AG08396 (cell line): Measurements from ENCODE around the gene B3GNT8.
"Not testable (repeated sequence)": the region's sequence is repeated elsewhere in the genome, so short reads cannot be mapped to it uniquely, and the experiment has no call there.

Source experiments
- DNase-seq: peaks from one replicate; pipeline ENCODE4 v3.0.0; 2012; ENCODE audit warnings: low spot score, mixed read lengths

B3GNT8 gene

DNA sequence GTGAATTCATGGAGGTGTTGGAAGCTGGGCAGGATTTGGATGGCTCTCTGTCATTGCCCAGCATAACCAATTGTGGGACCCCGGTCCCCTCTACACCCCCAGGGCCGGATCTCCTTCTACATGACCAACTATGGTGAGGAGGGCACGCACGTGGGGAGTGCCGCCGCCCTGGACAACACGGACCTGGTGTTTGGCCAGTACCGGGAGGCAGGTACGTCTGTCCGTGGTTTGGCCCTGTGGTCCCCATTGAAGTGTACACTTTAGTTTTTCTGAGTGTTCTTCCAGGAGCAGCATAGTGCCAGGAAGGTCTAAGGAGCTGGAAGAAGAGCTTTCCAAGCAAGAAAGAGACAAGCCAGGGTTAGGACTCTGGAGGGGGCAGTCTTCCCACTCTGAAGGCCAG is 13.2 kb downstream of the B3GNT8 start:
- no peak for DNase-seq

DNA sequence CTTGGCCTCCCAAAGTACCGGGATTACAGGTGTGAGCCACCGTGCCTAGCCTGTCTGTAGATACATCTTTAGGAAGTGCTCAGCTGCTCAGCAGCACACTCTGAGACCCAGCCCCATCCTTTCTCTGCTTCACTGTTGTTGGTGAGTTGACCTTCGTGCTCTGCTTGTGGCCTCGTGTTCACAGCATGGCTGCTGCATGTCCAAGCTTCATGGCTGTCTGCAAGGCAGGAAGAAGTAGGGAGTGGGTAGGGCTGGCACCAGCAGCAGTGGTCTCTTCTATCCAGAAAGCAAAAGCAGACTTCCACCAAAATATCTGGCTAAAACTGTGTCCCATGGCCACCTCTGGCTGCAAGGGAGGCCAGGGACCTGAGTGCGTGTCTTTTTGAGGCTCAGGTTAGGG is 14.2 kb downstream of the B3GNT8 start:
- DNase-seq: no peak

DNA sequence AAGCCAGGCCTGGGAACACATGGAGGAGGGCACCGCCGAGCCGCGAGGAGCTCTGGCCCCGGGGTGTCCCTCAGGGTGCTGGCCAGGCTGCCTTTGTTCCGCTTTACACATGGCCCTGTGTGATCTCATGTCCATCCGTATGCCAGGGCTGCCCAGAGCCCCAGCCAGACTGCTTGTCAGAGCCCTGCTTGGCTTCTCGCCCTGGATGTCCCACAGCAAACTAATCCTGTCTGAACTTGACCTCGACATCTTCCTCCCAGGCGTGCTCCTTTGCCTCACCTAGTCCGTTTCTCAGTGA is 15.3 kb downstream of the B3GNT8 start:
- DNase-seq: no peak

DNA sequence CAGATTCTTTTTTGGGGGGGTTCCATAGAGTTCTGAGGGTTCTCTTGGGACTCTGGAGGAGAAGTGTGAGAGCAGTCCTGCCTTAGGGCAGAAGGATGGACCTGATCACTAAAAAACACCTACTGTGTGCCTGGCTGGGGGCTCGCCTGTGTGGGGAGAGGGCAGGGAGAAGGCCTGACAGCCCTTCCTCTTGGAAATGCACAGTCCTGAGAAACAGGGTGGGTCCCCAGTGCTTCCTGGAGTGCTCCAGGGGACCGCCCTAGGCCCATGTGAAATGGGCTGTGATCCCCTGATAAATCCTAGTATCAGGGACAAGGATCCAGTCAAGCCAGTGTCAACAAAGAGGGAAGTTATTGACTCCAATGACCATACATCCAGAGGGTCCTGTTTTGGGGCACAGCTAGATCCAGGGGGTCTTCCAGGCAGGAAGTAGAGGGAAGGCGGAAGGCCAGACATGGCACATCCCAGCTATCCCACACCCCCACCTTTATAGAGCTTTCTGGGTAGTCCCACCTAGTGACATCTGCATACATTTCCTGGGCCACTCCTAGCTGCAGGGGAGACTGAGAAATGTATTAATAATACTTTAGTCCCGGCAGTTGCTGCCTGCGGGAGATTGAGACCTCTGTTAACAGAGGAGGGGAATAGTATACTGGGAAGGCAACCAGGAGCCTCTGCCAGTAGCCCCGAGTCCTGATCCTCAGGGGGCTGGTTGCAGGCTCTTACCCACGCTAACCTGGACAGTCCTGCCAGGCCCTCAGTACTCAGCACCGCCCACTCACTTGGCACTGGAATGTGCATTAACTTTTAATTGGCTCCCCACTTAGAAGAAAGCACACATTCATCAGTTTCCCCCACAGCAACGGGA is 15.8 kb downstream of the B3GNT8 start:
- no peak for DNase-seq

DNA sequence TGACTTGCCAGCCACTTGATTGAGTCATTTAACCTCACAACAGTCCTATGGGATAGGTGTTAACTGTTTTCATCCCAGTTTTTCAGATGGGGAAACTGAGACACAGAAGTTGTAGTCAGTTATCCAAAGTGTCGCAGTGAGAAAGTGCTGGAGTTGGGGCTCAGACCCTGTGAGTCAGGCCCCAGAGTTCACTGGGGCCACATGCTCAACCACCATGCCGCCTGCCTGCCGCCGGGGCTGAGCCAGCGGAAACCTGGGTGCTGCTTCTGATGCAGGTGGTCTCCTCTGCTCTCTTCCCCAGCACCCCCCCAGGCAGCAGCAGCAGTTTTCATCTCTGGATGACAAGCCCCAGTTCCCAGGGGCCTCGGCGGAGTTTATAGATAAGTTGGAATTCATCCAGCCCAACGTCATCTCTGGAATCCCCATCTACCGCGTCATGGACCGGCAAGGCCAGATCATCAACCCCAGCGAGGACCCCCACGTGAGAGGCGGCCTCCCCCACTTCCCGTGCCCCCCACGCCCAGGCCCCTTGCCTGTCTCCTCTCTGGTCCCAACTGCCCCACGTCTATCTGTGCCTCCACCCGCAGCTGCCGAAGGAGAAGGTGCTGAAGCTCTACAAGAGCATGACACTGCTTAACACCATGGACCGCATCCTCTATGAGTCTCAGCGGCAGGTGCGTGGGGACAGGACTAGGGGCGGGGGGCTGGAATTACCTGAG is 16.7 kb downstream of the B3GNT8 start:
- no peak for DNase-seq

DNA sequence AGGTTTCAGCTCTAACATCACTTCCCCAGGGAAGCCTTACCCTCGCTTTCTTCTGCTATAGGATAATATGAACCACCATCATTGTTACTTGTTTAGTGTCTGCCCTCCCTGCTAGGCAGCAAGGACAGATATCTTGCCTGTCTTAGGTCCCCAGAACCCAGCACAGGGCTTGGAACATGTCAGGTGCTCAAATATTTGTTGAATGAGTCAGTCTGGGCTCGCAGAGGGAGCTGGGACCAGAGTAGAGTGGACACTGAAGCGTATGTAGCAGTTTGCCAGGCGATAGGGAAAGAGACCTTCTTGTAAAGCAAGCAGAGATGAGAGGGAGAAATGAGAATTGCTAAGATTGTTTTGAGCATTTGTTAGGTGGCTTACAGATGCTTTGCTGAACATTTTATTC is 17.9 kb downstream of the B3GNT8 start:
- DNase-seq: peak; percentile 37

DNA sequence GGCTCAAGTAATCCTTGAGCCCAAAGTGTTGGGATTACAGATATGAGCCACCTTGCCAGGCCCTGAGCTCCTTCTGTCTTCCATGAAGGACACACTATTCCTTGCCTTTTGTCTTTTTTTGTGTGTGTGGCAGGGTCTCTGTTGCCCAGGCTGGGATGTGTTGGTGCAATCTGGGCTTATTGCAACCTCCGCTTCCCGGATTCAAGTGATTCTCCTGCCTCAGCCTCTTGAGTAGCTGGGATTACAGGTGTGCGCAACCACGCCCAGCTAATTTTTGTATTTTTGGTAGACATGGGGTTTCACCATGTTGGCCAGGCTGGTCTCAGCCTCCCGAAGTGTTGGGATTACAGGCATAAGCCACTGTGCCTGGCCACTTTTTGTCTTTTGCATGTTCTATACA is 18.3 kb downstream of the B3GNT8 start:
- DNase-seq: not testable (repeated sequence)

DNA sequence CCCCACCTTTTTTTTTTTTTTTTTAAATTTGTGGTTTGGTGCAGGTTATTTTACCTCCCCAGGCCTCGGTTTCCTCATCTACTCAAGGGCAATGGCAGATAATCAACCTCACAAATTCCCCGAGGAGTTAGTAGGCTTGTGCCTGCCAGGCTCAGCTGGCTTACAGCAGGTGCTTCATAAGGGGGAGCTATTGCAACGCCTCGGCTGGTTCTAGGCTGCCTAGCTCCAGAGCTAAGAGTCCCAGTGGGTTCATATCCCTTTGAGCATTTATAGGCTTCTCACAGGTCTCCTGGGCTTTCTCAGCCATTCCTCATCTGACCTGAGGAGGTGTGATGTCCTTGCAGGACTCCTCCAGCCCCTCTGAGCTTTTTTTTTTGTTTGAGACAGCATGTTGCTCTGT is 18.9 kb downstream of the B3GNT8 start:
- no peak for DNase-seq

DNA sequence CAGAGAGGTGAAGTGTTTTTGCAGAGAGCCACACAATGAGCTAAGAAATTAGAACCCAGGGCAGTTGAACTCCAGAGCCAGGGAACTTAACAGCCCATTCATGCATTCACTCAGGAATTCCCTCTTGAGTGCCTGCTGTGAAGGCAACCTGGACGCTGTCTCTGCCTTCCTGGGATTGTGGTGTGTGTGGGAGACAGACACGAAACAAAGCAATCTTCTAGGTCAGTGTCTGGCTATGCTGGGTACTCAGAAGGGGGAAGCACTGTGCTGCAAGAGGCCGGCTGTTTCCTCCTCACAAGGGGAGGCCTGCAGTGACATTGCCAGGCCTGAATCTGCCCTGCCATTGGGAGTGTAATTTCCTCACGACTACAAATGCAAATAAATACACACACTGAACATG is 19.9 kb downstream of the B3GNT8 start:
- no peak for DNase-seq

DNA sequence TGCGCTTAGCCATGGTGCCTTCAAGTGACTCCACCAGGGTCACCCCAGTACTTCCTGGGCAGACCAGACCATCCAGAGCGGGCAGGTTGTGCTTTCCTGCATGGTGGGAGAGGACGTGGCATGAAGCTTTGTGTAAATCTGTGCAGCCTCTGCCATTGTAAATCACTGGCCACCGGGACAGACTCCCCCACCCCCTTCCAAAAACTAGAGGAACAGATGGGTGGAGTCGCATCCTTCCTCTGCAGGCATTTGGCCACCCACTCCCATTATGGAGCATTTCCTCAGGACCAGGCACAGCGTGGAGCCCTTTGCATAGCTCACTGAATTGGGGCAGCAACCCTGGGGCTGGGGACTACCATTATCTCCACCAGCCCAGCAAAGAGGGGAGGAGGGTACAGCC is 21.4 kb downstream of the B3GNT8 start:
- no peak for DNase-seq

DNA sequence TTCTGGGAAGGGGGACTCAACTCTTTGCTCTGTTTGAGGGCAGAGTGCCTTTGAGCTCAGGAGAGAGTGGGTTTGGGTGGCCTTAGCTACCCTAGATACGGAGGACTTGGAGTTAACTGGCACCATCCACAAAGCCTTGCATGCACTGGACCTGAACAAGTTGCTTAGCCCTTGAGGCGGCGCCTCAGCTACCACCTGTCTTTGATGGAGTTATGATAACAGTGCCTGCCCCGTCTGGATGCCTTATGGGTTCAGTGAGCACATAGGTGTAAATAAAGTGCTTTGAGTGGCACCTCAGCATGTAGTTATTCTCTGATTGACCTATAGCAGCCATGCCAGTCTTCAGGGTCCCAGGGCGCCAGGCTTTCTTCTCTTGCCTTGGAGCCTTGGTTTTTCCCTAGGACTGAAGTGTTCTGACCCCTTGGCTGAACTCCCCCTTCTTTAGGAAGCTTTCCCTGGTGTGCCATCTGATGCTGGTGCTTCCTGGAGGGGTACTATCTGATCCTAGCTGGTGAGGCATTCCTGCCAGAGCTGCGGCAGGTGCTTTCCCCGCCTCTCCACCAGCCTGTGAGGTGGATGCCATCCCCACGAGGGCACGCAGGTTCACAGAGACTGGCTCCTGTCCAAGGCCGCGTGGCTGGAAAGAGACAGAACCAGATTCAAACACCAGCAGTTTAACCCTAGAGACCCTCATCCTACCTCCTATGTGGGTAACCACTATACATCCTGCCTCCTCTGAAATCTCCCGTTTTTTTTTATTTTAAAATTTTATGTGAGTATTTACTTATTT is 23.8 kb downstream of the B3GNT8 start:
- DNase-seq: no peak

DNA sequence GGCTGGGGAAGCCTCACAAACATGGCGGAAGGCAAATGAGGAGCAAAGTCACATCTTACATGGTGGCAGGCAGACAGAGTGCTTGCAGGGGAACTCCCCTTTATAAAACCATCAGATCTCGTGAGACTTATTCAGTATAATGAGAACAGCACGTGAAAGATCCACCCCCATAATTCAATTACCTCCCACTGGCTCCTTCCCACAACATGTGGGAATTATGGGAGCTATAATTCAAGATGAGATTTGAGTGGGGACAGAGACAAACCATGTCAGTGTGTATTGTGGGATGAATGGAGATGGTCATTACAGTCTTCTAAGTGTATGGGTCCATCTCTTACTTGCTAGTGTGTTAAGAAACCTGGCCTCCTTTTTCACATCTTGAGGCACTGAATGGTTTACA is 25.2 kb downstream of the B3GNT8 start:
- no peak for DNase-seq

DNA sequence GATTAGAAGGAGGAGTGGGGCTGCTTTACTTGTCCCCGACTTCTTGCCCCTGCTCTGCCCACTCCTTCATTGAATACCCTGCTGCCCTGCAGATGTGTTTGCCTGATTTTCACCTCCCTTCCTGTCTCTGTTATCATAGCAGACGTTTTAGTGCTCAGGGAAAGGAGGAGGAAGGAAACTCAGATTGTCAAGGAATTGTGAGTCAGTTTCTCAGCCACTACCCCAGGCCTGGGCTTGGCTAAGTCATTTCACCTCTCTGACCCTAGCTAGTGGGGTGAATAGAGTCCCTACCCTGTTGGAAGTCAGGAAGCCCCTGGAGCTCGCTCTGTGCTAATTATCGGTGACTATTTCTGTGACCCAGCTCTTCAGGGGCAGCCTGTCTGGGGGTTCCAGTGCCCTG is 25.7 kb downstream of the B3GNT8 start:
- DNase-seq: no peak

DNA sequence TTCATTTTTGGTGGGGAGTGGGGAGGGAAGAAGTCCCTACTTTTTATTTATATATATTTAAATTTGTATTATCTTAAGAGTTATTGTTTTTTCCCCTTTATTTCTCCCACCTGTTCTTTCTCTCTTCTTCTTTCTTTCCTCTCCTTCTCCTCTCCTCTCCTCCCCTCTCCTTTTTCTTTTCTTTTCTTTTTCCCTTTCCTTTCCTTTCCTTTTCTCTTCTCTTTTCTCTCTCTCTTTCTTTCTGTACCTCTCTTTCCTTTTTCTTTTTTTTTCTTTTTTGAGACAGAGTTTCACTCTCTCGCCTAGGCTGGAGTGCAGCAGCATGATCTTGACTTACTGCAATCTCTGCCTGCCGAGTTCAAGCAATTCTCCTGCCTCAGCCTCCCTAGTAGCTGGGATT is 27.6 kb downstream of the B3GNT8 start:
- DNase-seq: no peak

DNA sequence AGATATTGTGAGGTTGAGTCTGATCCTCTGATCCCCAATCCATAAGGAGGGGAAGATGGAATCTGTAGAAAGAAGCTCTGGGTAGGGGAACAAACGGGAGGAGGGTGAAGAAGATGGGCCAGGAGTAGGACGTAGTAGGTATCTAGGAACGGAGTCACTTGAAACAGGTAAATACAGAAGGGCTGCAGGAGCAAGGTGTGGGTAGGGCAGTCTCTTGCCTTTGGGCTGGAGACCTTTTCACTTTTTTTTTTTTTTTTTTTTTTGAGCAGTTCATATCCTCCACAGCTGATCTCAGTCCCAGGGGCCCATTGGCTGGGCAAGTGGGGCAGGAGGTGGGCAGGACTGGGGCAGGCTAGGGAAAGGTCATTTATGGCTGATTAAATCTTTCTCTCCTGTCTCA is 28.1 kb downstream of the B3GNT8 start:
- no peak for DNase-seq

DNA sequence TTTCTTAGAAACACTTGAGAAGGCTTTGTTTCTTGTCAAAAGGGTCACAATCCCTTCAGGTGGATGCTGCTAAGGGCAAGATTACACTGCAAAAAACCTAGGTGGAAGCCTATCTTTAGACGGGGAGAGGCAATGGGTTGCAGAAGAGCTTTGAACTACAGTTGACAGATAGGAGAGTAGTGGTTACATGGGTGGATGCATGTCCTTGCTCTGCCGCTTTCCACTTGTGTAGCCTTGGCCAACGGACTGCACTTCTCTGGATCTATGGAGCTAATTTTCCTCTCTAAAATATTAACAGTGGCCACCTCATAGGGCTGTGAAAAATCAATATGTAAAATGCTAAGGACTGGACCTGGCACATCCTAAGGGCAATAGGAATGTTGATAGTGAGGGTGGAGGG is 28.6 kb downstream of the B3GNT8 start:
- DNase-seq: no peak

DNA sequence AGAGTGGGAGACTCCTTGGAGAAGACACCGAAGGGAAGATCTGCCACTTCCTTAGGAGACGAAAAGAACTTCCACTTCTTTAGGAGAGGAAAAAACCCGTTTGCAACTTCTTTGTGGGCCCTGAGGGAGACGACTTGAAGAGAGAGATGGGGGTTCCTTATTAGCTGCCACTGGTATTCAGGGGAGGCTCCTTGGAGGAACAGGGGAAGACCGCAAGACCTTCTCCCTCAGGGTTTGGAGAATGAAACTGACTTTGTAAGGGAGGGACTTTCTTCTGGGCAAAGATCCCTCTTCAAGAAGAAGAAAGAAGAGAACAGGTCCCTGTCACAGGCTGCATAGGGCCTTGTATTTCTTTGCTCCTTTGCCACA is 29.1 kb downstream of the B3GNT8 start:
- no peak for DNase-seq

DNA sequence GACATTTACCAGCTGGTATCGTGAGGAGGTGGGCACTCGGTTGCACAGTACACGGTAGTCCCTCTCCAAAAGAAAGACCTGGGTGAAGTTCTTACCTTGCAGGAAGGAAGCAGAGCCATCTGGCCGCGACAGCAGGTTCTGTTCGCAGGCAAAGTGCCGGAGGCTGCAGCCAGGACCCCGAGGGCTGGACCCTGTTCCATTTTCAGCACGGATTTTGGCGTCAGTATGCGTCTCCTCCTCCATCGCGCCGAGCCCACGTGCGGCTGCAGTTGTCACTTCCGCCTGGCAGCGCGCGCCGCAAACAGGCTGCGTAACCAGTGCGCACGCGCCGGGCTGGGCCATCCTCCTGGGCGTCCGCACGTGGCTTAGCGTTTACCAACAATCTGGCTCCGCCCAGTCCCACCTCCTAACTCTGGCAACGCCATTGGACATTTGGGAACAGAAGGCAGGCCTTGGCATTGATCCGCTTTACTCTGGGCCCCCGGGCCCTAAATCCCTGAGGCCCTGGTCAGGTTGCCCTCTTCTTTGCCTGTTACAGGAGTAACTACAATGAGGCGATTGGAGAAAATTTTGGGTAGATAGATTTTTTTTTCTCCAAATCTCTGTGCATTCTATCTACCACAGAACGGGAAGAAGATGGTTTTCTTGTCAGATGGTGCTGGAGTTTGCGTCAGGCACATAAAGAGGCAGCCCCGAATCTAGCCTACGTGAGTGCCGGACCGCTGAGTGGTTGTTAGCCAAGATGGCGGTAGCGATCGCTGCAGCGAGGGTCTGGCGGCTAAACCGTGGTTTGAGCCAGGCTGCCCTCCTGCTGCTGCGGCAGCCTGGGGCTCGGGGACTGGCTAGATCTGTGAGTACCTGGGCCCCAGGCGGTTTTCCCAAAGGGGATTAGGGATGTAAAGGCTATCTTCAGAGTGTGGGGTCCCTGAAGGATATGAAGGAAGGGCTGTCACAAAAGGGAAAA is 29.8 kb downstream of the B3GNT8 start, which contains the start of the genes BCKDHA and EXOSC5:
BCKDHA (plus strand) TSS at position 733 of the 964 bp plus-strand sequence; CDS start at position 743, 10 bp downstream.
EXOSC5 (minus strand) TSS at position 274 of the 964 bp plus-strand sequence; CDS start at position 243, 31 bp downstream.
- peak; percentile 99 for DNase-seq

DNA sequence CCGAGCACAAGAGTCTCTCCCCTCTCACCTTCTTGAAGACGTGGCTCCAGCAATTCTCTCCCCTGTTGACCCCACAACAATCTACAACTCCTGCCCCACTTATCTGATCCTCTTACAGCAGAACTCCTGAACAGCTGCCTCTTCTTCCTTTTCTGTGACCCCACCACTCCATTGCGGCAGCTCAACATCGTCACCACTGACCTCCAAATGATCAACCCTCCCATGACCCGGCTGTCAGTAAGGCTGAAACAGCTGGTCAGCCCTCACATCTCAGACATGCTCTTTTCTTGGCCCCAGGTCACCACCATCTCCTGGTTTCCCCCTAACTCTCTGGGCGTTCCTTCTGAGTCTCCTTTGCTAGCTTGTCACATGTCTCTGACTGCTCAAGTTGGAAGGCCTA is 31.8 kb downstream of the B3GNT8 start:
- no peak for DNase-seq

DNA sequence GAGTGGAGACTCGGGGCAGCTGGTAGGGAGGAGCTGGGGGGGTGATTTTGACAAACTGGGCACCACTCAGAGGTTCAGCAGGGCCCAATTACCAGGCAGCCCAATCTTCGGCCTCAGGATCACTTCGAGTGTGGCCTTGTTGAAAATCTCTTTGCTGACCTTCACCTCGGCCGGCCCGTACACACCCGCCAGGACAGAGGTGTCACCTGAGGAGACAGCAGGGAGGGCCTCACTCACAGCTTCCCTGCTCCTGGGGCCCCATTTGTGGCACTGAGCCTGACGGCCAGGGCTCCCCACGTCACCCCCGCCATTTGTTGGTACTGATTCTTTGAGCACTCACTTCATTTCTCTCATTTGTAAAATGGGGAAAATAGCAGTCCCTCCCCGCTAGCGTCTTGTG is 34.4 kb downstream of the B3GNT8 start:
- DNase-seq: no peak

DNA sequence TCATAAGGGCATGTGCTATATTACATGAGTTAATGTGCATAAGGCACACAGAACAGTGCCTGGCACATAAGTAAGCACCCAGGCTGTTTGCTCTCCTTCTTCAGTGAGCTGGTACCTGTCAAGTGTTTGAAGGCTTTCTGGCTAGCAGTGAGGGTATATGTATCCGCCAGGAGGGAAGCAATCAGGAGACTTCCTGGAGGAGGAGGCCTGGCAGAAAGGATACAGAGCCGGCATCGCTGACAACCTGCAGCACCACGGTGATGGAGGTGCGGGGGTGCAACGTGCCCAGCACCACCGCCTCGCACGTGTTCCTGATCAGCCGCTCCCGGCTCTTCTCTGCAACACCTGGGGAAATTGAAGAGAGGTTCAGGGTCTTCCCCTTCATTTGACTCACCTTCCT is 35.6 kb downstream of the B3GNT8 start:
- DNase-seq: no peak

DNA sequence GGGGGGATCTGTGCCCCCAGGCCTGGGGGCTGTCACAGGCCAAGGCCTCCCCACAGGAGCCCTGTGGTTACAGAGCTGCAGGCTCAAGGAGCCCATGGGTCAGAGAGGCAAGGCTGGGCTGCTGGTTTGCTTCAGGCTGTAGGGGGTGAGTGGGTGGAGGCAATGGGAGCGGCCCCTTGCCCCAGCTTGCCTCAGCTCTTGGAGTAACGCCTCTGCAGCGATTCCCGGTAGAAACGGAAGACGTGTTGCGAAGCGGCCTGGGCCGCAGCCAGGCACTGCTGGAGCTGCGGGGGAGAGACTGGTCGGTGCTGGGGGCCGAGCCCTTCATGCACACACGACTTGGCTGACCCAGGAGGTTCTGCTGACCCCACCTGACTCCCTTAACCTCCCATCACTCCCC is 40.7 kb downstream of the B3GNT8 start:
- no peak for DNase-seq
